GM23338 (cell line): ENCODE results near the gene RAMACL. TPM values are rescaled to one million over a fixed set of nuclear protein-coding genes. Genes with fewer than 3 reads are reported as not detected.

Source experiments
- ATAC-seq: fragments of 200-7000 bp; cut with Tn5 transposase; 3 replicates; pipeline ENCODE4 v1.9.1; 2020
- DNase-seq: peaks from one replicate; pipeline ENCODE4 v3.0.0-alpha.2; 2015; ENCODE audit warnings: low spot score
- H2AFZ ChIP-seq: fragments of 200-600 bp; sonication (generic); 2 replicates; pipeline ENCODE4 v1.8.0; 2016; ENCODE audit warnings: antibody characterized with exemption, mild to moderate bottlenecking, moderate library complexity
- H3F3A ChIP-seq: fragments of 200-600 bp; sonication (generic); replicated peaks from 2 replicates; pipeline ENCODE4 v1.8.0; 2017; ENCODE audit warnings: antibody characterized with exemption, mixed run types, low read depth
- H3K27ac ChIP-seq: fragments of 200-600 bp; sonication (generic); 2 replicates; pipeline ENCODE4 v1.6.1; 2016; ENCODE audit warnings: low read depth
- H3K27me3 ChIP-seq: fragments of 200-600 bp; sonication (generic); 2 replicates; pipeline ENCODE4 v1.8.0; 2016; ENCODE audit warnings: mild to moderate bottlenecking, mixed run types, moderate library complexity; ENCODE audit not compliant: insufficient read depth
- H3K36me3 ChIP-seq: fragments of 200-600 bp; sonication (generic); 2 replicates; pipeline ENCODE4 v1.8.0; 2016; ENCODE audit warnings: mild to moderate bottlenecking; ENCODE audit not compliant: insufficient read depth
- H3K4me1 ChIP-seq: fragments of 200-600 bp; sonication (generic); 2 replicates; pipeline ENCODE4 v1.8.0; 2016; ENCODE audit warnings: mild to moderate bottlenecking, moderate library complexity; ENCODE audit not compliant: insufficient read depth
- H3K4me2 ChIP-seq: fragments of 200-600 bp; sonication (generic); 2 replicates; pipeline ENCODE4 v1.7.1; 2017; ENCODE audit warnings: mixed run types
- H3K4me3 ChIP-seq: fragments of 200-600 bp; sonication (generic); 2 replicates; pipeline ENCODE4 v1.6.1; 2016; ENCODE audit warnings: mixed run types
- H3K79me2 ChIP-seq: fragments of 200-600 bp; sonication (generic); replicated peaks from 2 replicates; pipeline ENCODE4 v1.8.0; 2017; ENCODE audit warnings: mild to moderate bottlenecking; ENCODE audit not compliant: insufficient read depth
- H3K9me2 ChIP-seq: fragments of 200-600 bp; sonication (generic); 2 replicates; pipeline ENCODE4 v1.8.0; 2017; ENCODE audit not compliant: insufficient read depth
- H4K20me1 ChIP-seq: fragments of 200-600 bp; sonication (generic); replicated peaks from 2 replicates; pipeline ENCODE4 v1.8.0; 2017; ENCODE audit warnings: mild to moderate bottlenecking; ENCODE audit not compliant: insufficient read depth
- H3K27ac Mint-ChIP-seq: 2 replicates; pipeline ENCODE4 v1.8.0; 2020; ENCODE audit warnings: inconsistent platforms, mild to moderate bottlenecking, moderate library complexity, mixed read lengths
- H3K27me3 Mint-ChIP-seq: 3 replicates; pipeline ENCODE4 v1.8.0; 2022; ENCODE audit warnings: low read depth, mild to moderate bottlenecking, moderate library complexity, mixed read lengths, inconsistent platforms; ENCODE audit not compliant: insufficient read depth, poor library complexity
- H3K36me3 Mint-ChIP-seq: 3 replicates; pipeline ENCODE4 v1.8.0; 2021; ENCODE audit warnings: low read depth, mild to moderate bottlenecking, inconsistent platforms, moderate library complexity, mixed read lengths
- H3K4me1 Mint-ChIP-seq: 3 replicates; pipeline ENCODE4 v1.8.0; 2020; ENCODE audit warnings: mild to moderate bottlenecking, inconsistent platforms, mixed read lengths
- H3K4me3 Mint-ChIP-seq: 3 replicates; pipeline ENCODE4 v1.8.0; 2021; ENCODE audit warnings: moderate library complexity, mild to moderate bottlenecking, inconsistent platforms, mixed read lengths
- H3K9me3 Mint-ChIP-seq: 3 replicates; pipeline ENCODE4 v1.8.0; 2020; ENCODE audit warnings: moderate library complexity, mild to moderate bottlenecking, inconsistent platforms, mixed read lengths
- CREB1 ChIP-seq: fragments of 250-450 bp; sonication (Bioruptor Pico); IDR thresholded peaks from 2 replicates; pipeline ENCODE4 v1.5.0; 2020; ENCODE audit warnings: low read depth, mild to moderate bottlenecking, moderate library complexity
- CTCF ChIP-seq, 2 experiments: fragments of 200-600 bp in 1 of 2; sonication (generic) in 1 of 2; conservative IDR thresholded peaks; 2 replicates each; pipeline versions ENCODE4 v1.5.1 to v1.6.1; 2016 to 2017; ENCODE audit warnings: antibody characterized with exemption in 2 of 2, low read depth in 2 of 2, mild to moderate bottlenecking in 2 of 2, moderate library complexity in 1 of 2
- ETS1 ChIP-seq: IDR thresholded peaks from 2 replicates; pipeline ENCODE4 v1.6.1; 2016; ENCODE audit warnings: antibody characterized with exemption
- EZH2phosphoT487 ChIP-seq: fragments of 200-600 bp; sonication (generic); IDR thresholded peaks from one replicate; pipeline ENCODE4 v1.8.1; 2018; ENCODE audit warnings: antibody characterized with exemption; ENCODE audit not compliant: unreplicated experiment
- JUNB ChIP-seq: IDR thresholded peaks from one replicate; pipeline ENCODE4 v1.6.1; 2016; ENCODE audit warnings: antibody characterized with exemption; ENCODE audit not compliant: unreplicated experiment
- NANOG ChIP-seq: IDR thresholded peaks from 2 replicates; pipeline ENCODE4 v1.6.1; 2016; ENCODE audit warnings: antibody characterized with exemption, borderline replicate concordance
- POLR2AphosphoS5 ChIP-seq: IDR thresholded peaks from 2 replicates; pipeline ENCODE4 v1.6.1; 2016; ENCODE audit warnings: antibody characterized with exemption, low read depth
- REST ChIP-seq: IDR thresholded peaks from one replicate; pipeline ENCODE4 v1.6.1; 2018; ENCODE audit warnings: antibody characterized with exemption; ENCODE audit not compliant: unreplicated experiment
- STAT1 ChIP-seq: IDR thresholded peaks from one replicate; pipeline ENCODE4 v1.6.1; 2016; ENCODE audit warnings: antibody characterized with exemption; ENCODE audit not compliant: unreplicated experiment
- ZNF114 ChIP-seq: fragments of 250-450 bp; sonication (Bioruptor Pico); IDR thresholded peaks from 2 replicates; pipeline ENCODE4 v1.5.0; 2020; ENCODE audit warnings: mild to moderate bottlenecking, moderate library complexity
- ZNF331 ChIP-seq: fragments of 250-450 bp; sonication (Bioruptor Pico); IDR thresholded peaks from 2 replicates; pipeline ENCODE4 v1.5.0; 2020; ENCODE audit warnings: low read depth, mild to moderate bottlenecking, moderate library complexity
- ZNF462 ChIP-seq: fragments of 250-450 bp; sonication (Bioruptor Pico); IDR thresholded peaks from 2 replicates; pipeline ENCODE4 v1.5.0; 2020; ENCODE audit warnings: mild to moderate bottlenecking, moderate library complexity
- polyA plus RNA-seq: library from polyadenylated mRNA; unstranded; fragments of >200 nt; fragmentation: Nextera tagmentation; extraction: Ambion mirVana; gene quantifications from 2 replicates; pipeline ENCODE4 v1.2.1, GENCODE V29; 2016
- total RNA-seq: library from RNA; depleted of rRNA; stranded (reverse); fragments of >200 nt; shearing (Covaris generic); gene quantifications from 2 replicates; pipeline ENCODE4 v1.2.3, GENCODE V29; 2014

RAMACL gene
- total and polyA plus RNA-seq, 2 experiments from 2014 or later: 0.61 to 4.0 TPM

GRCh38 chr6:166592821-166593220 is 6.3 kb upstream of the RAMACL start:
- H3K79me2 ChIP-seq: peaks cover 78% of the 10 kb centered on the region
- ATAC-seq: no peak
- H2AFZ ChIP-seq: no peak overlapping the region
- DNase-seq: no peak
- no peak overlapping the region for H3K4me3 Mint-ChIP-seq
- peaks cover 38% of the 10 kb centered on the region for H4K20me1 ChIP-seq
- H3K27me3 Mint-ChIP-seq: peaks cover 10% of the 10 kb centered on the region
- H3K27ac Mint-ChIP-seq: no peak overlapping the region
- no peaks in the 10 kb centered on the region; the same call in 2 of the 3 replicates for H3K9me3 Mint-ChIP-seq
- H3K4me1 Mint-ChIP-seq: peaks cover 48% of the 10 kb centered on the region
- no peak overlapping the region for H3K27ac ChIP-seq
- peaks cover 22% of the 10 kb centered on the region for H3K4me1 ChIP-seq
- H3K9me2 ChIP-seq: no peaks in the 10 kb centered on the region
- no peaks in the 10 kb centered on the region for H3K36me3 ChIP-seq
- H3K4me2 ChIP-seq: no peak overlapping the region
- H3K36me3 Mint-ChIP-seq: peaks cover 3% of the 10 kb centered on the region; the same call in 2 of the 3 replicates
- TF ChIP-seq STAT1 (no peak), JUNB (no peak), ZNF331 (CRISPR knock-in tag) (no peak), REST (no peak), CTCF (conservative IDR thresholded peaks at IDR 0.05; ENCODE audit: low read depth in 2 of 2) (no peak), POLR2AphosphoS5 (no peak), ZNF462 (CRISPR knock-in tag) (no peak), ETS1 (no peak), NANOG (no peak), CREB1 (CRISPR knock-in tag) (no peak), EZH2phosphoT487 (no peak), ZNF114 (CRISPR knock-in tag) (no peak)
- H3F3A ChIP-seq: no peaks in the 10 kb centered on the region
- H3K27me3 ChIP-seq: no peaks in the 10 kb centered on the region
- no peak overlapping the region for H3K4me3 ChIP-seq
